GM23248 (cell line): ENCODE measurements around the gene RTF1.
"Not testable (repeated sequence)": the region's sequence is repeated elsewhere in the genome, so short reads cannot be mapped to it uniquely, and the experiment has no call there.

Experiments
- EZH2 ChIP-seq: fragments of 200-600 bp; sonication (generic); IDR thresholded peaks from 2 replicates; pipeline ENCODE4 v1.6.1; 2018; ENCODE audit warnings: antibody characterized with exemption, mild to moderate bottlenecking; ENCODE audit not compliant: insufficient read depth, poor library complexity, severe bottlenecking
- EZH2phosphoT487 ChIP-seq: fragments of 200-600 bp; sonication (generic); IDR thresholded peaks from 2 replicates; pipeline ENCODE4 v1.6.1; 2018; ENCODE audit warnings: antibody characterized with exemption, moderate library complexity, mild to moderate bottlenecking, low read depth; ENCODE audit not compliant: insufficient read depth

DNA sequence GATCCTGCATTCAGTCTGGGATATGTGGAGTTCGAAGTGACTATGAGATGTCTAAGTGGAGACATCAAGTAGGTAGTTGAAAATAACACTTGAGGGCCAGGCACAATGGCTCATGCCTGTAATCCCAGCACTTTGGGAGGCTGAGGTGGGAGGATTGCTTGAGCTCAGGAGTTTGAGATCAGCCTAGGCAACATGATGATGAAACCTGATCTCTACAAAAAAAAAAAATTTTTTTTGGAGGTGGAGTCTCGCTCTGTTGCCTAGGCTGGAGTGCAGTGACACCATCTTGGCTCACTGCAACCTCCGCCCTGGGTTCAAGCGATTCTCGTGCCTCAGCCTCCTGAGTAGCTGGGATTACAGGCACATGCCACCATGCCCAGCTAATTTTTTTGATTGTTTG, 9.0 kb downstream of the RTF1 start:
- not testable (repeated sequence) for TF ChIP-seq EZH2, EZH2phosphoT487
